ENCODE results near the gene SLC35F2.

DNA sequence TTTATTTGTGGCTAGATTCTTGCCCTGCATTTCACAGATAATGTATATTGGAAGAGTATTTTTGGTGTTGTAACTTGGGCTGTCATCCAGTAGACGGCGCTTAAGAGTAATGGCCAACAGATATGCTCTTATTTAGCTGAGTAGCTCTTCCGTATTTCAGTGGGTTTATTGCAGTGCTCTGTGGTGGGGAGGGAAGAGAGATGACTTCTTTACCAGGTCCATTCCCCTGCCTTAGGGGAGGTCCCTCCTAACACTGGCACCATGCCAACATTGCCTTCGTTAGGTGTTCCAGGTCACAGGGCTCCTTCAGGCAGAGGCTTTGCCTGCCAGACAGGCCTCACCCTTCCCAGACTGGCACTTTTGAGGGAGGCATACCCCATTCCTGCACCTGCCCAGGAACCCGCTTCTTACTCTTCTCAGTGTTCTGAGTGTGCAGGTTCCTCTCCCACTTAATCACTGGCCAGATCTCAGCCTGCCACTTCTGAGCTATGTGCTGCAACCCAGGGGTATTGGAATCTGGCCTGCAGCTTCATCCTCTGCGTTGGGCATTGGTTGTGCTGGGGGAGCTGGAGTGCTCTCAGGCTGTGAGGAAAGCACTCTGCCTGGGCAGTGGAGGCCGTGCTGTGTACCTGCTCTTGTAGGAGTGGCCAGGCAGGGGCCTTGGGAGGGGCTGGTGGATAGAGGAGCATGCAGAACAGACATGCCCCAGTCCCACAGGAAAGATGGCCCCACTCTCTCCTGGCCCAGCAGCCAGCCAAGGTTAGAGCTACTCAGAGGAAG, 117.4 kb downstream of the SLC35F2 start:
- TF ChIP-seq, protein P1, sequence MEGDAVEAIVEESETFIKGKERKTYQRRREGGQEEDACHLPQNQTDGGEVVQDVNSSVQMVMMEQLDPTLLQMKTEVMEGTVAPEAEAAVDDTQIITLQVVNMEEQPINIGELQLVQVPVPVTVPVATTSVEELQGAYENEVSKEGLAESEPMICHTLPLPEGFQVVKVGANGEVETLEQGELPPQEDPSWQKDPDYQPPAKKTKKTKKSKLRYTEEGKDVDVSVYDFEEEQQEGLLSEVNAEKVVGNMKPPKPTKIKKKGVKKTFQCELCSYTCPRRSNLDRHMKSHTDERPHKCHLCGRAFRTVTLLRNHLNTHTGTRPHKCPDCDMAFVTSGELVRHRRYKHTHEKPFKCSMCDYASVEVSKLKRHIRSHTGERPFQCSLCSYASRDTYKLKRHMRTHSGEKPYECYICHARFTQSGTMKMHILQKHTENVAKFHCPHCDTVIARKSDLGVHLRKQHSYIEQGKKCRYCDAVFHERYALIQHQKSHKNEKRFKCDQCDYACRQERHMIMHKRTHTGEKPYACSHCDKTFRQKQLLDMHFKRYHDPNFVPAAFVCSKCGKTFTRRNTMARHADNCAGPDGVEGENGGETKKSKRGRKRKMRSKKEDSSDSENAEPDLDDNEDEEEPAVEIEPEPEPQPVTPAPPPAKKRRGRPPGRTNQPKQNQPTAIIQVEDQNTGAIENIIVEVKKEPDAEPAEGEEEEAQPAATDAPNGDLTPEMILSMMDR (IDR thresholded peaks at IDR 0.05) = peak; percentile 36 to 58 (median 44)
- no peak for TF ChIP-seq POLR2A (IDR thresholded peaks at IDR 0.05)

Data from right lobe of liver (tissue), 4 donors.